PC-9 (cell line): ENCODE measurements around the gene TUSC2. TPM values are rescaled to one million over a fixed set of nuclear protein-coding genes. Genes with fewer than 3 reads are reported as not detected.
A peak's percentile ranks its signal among the peaks of the same experiment; 100 is the strongest.

Experiments
- BruUV-seq: library from RNA; stranded (reverse); fragments of 400-500 nt; replicated peaks from 2 replicates; lab custom pipeline; 2021; lab: Mats Ljungman, UMichigan
- CTCF ChIA-PET: fragments of 300-600 bp; sonication (Branson Sonifier 250); formaldehyde crosslinking; loops from one replicate; lab custom pipeline; 2022; ENCODE audit warnings: antibody characterized with exemption; lab: Charles Lee
- POLR2A ChIA-PET: fragments of 300-600 bp; sonication (Branson Sonifier 250); formaldehyde crosslinking; loops from one replicate; lab custom pipeline; 2022; ENCODE audit warnings: antibody characterized with exemption; ENCODE audit not compliant: unreplicated experiment; lab: Charles Lee
- DNase-seq, 2 experiments: peaks; one replicate each; pipeline versions ENCODE4 v3.0.0 to v3.0.0-alpha.2; 2015 to 2022; ENCODE audit warnings: mixed read lengths in 1 of 2
- H2AFZ ChIP-seq: fragments of 200-600 bp; sonication (generic); 2 replicates; pipeline ENCODE4 v1.8.1; 2017; ENCODE audit warnings: antibody characterized with exemption
- H3F3A ChIP-seq: fragments of 200-600 bp; sonication (generic); 2 replicates; pipeline ENCODE4 v1.8.1; 2017; ENCODE audit warnings: antibody characterized with exemption, mild to moderate bottlenecking, low read depth; ENCODE audit not compliant: insufficient read depth
- H3K27ac ChIP-seq: fragments of 200-600 bp; sonication (generic); 2 replicates; pipeline ENCODE4 v1.6.1; 2016; ENCODE audit warnings: mixed run types
- H3K27me3 ChIP-seq: fragments of 200-600 bp; sonication (generic); 2 replicates; pipeline ENCODE4 v1.6.1; 2016; ENCODE audit warnings: low read depth, mixed run types; ENCODE audit not compliant: insufficient read depth
- H3K36me3 ChIP-seq: fragments of 200-600 bp; sonication (generic); 2 replicates; pipeline ENCODE4 v1.6.1; 2016; ENCODE audit warnings: low read depth, mixed run types
- H3K4me1 ChIP-seq: fragments of 200-600 bp; sonication (generic); replicated peaks from 2 replicates; pipeline ENCODE4 v1.6.1; 2016; ENCODE audit warnings: mixed run types; ENCODE audit not compliant: insufficient read depth
- H3K4me2 ChIP-seq: fragments of 200-600 bp; sonication (generic); 2 replicates; pipeline ENCODE4 v1.6.1; 2017; ENCODE audit warnings: mixed run types
- H3K4me3 ChIP-seq: fragments of 200-600 bp; sonication (generic); 2 replicates; pipeline ENCODE4 v1.6.1; 2016; ENCODE audit warnings: mixed run types
- H3K79me2 ChIP-seq: fragments of 200-600 bp; sonication (generic); 2 replicates; pipeline ENCODE4 v1.6.1; 2017; ENCODE audit warnings: low read depth, mixed run types
- H3K9me2 ChIP-seq: fragments of 200-600 bp; sonication (generic); 2 replicates; pipeline ENCODE4 v1.8.1; 2017; ENCODE audit warnings: mild to moderate bottlenecking; ENCODE audit not compliant: insufficient read depth
- H3K9me3 ChIP-seq: fragments of 200-600 bp; sonication (generic); 2 replicates; pipeline ENCODE4 v1.8.1; 2016; ENCODE audit warnings: low read depth; ENCODE audit not compliant: insufficient read depth
- H4K20me1 ChIP-seq: fragments of 200-600 bp; sonication (generic); 2 replicates; pipeline ENCODE4 v1.8.1; 2017; ENCODE audit not compliant: insufficient read depth
- CTCF ChIP-seq: fragments of 200-600 bp; sonication (generic); conservative IDR thresholded peaks from 2 replicates; pipeline ENCODE4 v1.6.1; 2017; ENCODE audit warnings: mixed run types, antibody characterized with exemption, mild to moderate bottlenecking, moderate library complexity
- EZH2 ChIP-seq: fragments of 200-600 bp; sonication (generic); IDR thresholded peaks from 2 replicates; pipeline ENCODE4 v1.8.0; 2017; ENCODE audit warnings: antibody characterized with exemption, low read depth
- intact Hi-C: fragments of 100-400 bp; cut with micrococcal nuclease; formaldehyde crosslinking; loops from one replicate; pipeline ENCODE4 v1.10.0; 2022; ENCODE audit not compliant: unreplicated experiment
- total RNA-seq: library from RNA; stranded (reverse); gene quantifications from 2 replicates; pipeline ENCODE4 v1.2.3, GENCODE V29; 2021

Gene TUSC2
- total RNA-seq, 1 experiment from 2014 or later, result 24.7 TPM

GRCh38 chr3:50357481-50357880 is 29.5 kb upstream of the TUSC2 start:
- H4K20me1 ChIP-seq, result peaks cover 22% of the 10 kb centered on the region
- ChIA-PET POLR2A (no interaction called here), CTCF (no interaction called here)
- TF ChIP-seq EZH2 (no peak), CTCF (no peak)
- no peak overlapping the region for H3K27ac ChIP-seq
- H3K9me3 ChIP-seq, result no peaks in the 10 kb centered on the region
- H3K4me2 ChIP-seq, result peak overlapping the region; percentile 89
- peaks cover 38% of the 10 kb centered on the region for H3K79me2 ChIP-seq
- no peaks in the 10 kb centered on the region for H3K9me2 ChIP-seq
- no TSS peak for BruUV-seq
- peaks cover 5% of the 10 kb centered on the region; the same call in 1 of the 2 replicates for H3F3A ChIP-seq
- peak overlapping the region; percentile 86; the same call in 1 of the 2 replicates for H3K4me3 ChIP-seq
- intact Hi-C loops, result loop anchor here (5.0 kb wide), 1 partner anchor 1030 kb away; the partner anchor contains the start of gene MANF
- no peak for DNase-seq
- 0 out of 2 replicates have a peak, but pooled peaks cover 4% of the 10 kb centered on the region for H3K36me3 ChIP-seq
- H2AFZ ChIP-seq, result no peak overlapping the region
- peaks cover 27% of the 10 kb centered on the region for H3K4me1 ChIP-seq
- H3K27me3 ChIP-seq, result no peaks in the 10 kb centered on the region

GRCh38 chr3:50356553-50356952 is 28.5 kb upstream of the TUSC2 start:
- BruUV-seq, result no TSS peak
- Histone ChIP-seq H3K9me2 (no peaks in the 10 kb centered on the region), H3K27ac (no peak overlapping the region), H3K27me3 (no peaks in the 10 kb centered on the region), H3K4me3 (peak overlapping the region; percentile 86; the same call in 1 of the 2 replicates), H4K20me1 (peaks cover 22% of the 10 kb centered on the region), H3K79me2 (peaks cover 43% of the 10 kb centered on the region), H3K36me3 (0 out of 2 replicates have a peak, but pooled peaks cover 4% of the 10 kb centered on the region), H3K9me3 (no peaks in the 10 kb centered on the region), H2AFZ (no peak overlapping the region), H3K4me1 (peaks cover 30% of the 10 kb centered on the region), H3K4me2 (peak overlapping the region; percentile 89), H3F3A (peaks cover 5% of the 10 kb centered on the region; the same call in 1 of the 2 replicates)
- POLR2A ChIA-PET, result no interaction called here
- no peak for DNase-seq
- intact Hi-C loops, result loop anchor here (5.0 kb wide), 1 partner anchor 1031 kb away; the partner anchor contains the start of gene MANF
- no peak for TF ChIP-seq EZH2
- no peak for TF ChIP-seq CTCF
- CTCF ChIA-PET, result no interaction called here

DNA sequence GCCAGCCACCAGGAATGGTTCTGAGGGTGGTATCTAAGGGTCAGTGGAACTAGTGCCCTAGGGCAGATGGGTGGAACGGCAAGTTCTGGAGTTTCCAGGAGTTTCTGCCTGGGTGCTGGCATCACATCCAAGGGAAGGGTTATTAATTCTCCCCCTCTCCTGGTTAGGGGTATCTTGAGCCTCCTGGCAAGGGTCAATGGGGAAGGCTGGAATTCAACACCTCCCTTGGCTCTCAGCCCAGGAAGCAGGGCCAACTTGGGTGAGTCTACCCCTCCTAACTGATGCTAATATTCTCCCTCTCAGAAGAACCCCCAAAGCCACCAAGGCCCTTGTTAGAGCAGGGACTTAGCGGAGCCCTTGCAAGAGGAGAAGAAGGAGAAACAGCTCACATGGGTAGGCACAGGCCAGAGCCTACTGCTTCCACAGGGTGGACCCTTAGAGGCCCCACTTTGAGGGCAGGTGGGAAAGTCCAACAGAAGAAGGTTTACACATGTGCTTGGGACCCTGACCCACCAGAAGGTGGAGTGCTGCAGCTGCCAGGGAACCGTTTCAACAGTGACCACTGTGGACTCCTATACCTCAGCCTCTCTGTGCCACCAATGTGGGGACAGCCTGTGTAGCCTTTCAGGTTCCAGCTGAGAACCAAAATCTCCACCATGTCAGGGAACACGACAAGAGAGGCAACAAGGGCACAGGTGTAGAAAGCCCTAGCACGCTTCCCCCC is 28.0 kb upstream of the TUSC2 start:
- Histone ChIP-seq H3F3A (peaks cover 5% of the 10 kb centered on the region; the same call in 1 of the 2 replicates), H3K4me1 (peaks cover 34% of the 10 kb centered on the region), H3K9me2 (no peaks in the 10 kb centered on the region), H3K4me2 (peak overlapping the region; percentile 89; the same call in 1 of the 2 replicates), H3K9me3 (no peaks in the 10 kb centered on the region), H3K27ac (no peak overlapping the region), H3K79me2 (peaks cover 47% of the 10 kb centered on the region), H3K36me3 (0 out of 2 replicates have a peak, but pooled peaks cover 4% of the 10 kb centered on the region), H4K20me1 (peaks cover 22% of the 10 kb centered on the region), H2AFZ (no peak overlapping the region), H3K4me3 (no peak overlapping the region), H3K27me3 (no peaks in the 10 kb centered on the region)
- no TSS peak for BruUV-seq
- TF ChIP-seq EZH2 (no peak), CTCF (no peak)
- no peak for DNase-seq
- intact Hi-C loops, result loop anchor here (5.0 kb wide), 1 partner anchor 1031 kb away; the partner anchor contains the start of gene MANF
- POLR2A ChIA-PET, result no interaction called here
- CTCF ChIA-PET, result no interaction called here
